A549 (cell line): ENCODE results near the gene WFS1.

ENCODE experiments used
- CBX2 ChIP-seq: fragments of 200-600 bp; sonication (generic); IDR thresholded peaks from 2 replicates; pipeline ENCODE4 v1.6.1; 2016; ENCODE audit warnings: low read depth, mild to moderate bottlenecking, borderline replicate concordance
- CHD4 ChIP-seq: fragments of 200-600 bp; sonication (generic); IDR thresholded peaks from 2 replicates; pipeline ENCODE4 v1.6.1; 2016; ENCODE audit warnings: antibody characterized with exemption, mild to moderate bottlenecking, borderline replicate concordance
- CTCF ChIP-seq: fragments of >200 bp; sonication (Bioruptor Twin); formaldehyde crosslinking; IDR thresholded peaks from 3 replicates; pipeline ENCODE4 v1.5.1; 2016
- EHMT2 ChIP-seq: fragments of 200-600 bp; sonication (generic); IDR thresholded peaks from 2 replicates; pipeline ENCODE4 v1.6.1; 2016; ENCODE audit warnings: antibody characterized with exemption, low read depth, mild to moderate bottlenecking, moderate library complexity
- EP300 ChIP-seq, 2 experiments: fragments of >200 bp; sonication (Bioruptor Twin); formaldehyde crosslinking; IDR thresholded peaks; 2 replicates in 1 of 2; 3 replicates in 1 of 2; pipeline ENCODE4 v1.6.1; 2016 to 2017
- FOSB ChIP-seq: fragments of 250-450 bp; sonication (Bioruptor Pico); IDR thresholded peaks from 2 replicates; pipeline ENCODE4 v1.5.0; 2020; ENCODE audit warnings: mild to moderate bottlenecking, moderate library complexity
- MAX ChIP-seq: IDR thresholded peaks from 2 replicates; pipeline ENCODE4 v1.6.1; 2012
- MYC ChIP-seq: IDR thresholded peaks from 2 replicates; pipeline ENCODE4 v1.6.1; 2012; ENCODE audit warnings: mild to moderate bottlenecking, inconsistent platforms, low read length, improper control_type of control experiment, borderline replicate concordance
- NFE2L2 ChIP-seq: fragments of 150-350 bp; conservative IDR thresholded peaks from 2 replicates; pipeline ENCODE4 v1.6.1; 2014; ENCODE audit warnings: low read length
- POLR2A ChIP-seq: IDR thresholded peaks from 2 replicates; pipeline ENCODE4 v1.6.1; 2012; ENCODE audit warnings: mild to moderate bottlenecking, low read length
- RAD21 ChIP-seq, 2 experiments: fragments of >200 bp in 1 of 2; sonication (Bioruptor Twin) in 1 of 2; formaldehyde crosslinking in 1 of 2; IDR thresholded peaks in 1 of 2; conservative IDR thresholded peaks in 1 of 2; 2 replicates in 1 of 2; 3 replicates in 1 of 2; pipeline ENCODE4 v1.6.1; 2012 to 2018; ENCODE audit warnings: inconsistent platforms in 1 of 2
- RNF2 ChIP-seq: fragments of 200-600 bp; sonication (generic); IDR thresholded peaks from 2 replicates; pipeline ENCODE4 v1.6.1; 2016; ENCODE audit warnings: low read depth, mild to moderate bottlenecking, antibody characterized with exemption, moderate library complexity, borderline replicate concordance
- ZC3H11A ChIP-seq: fragments of 450-650 bp; IDR thresholded peaks from 2 replicates; pipeline ENCODE4 v1.6.1; 2014; ENCODE audit warnings: antibody characterized with exemption, mild to moderate bottlenecking
- ZSCAN20 ChIP-seq: fragments of 250-450 bp; sonication (Bioruptor Pico); IDR thresholded peaks from 2 replicates; pipeline ENCODE4 v1.8.0; 2022; ENCODE audit warnings: mild to moderate bottlenecking, moderate library complexity

- no peak for TF ChIP-seq ZSCAN20 (CRISPR knock-in tag)
- peak; percentile 82 for TF ChIP-seq RAD21 (conservative IDR thresholded peaks at IDR 0.05 in 1 of 2, IDR thresholded peaks at IDR 0.05 in 1 of 2)
- TF ChIP-seq RNF2, result no peak
- no peak for TF ChIP-seq EP300 (IDR thresholded peaks at IDR 0.05)
- TF ChIP-seq CTCF, result peak; percentile 72
- TF ChIP-seq MYC, result no peak
- no peak for TF ChIP-seq EHMT2
- TF ChIP-seq NFE2L2, result no peak
- no peak for TF ChIP-seq POLR2A
- TF ChIP-seq CHD4, result no peak
- no peak for TF ChIP-seq ZC3H11A
- TF ChIP-seq CBX2, result no peak
- TF ChIP-seq MAX, result no peak
- no peak for TF ChIP-seq FOSB (CRISPR knock-in tag)
Observed at GRCh38 chr4:6327220-6327917, 57.7 kb downstream of the WFS1 start.
